HepG2 (cell line): ENCODE measurements around the gene PGP. TPM values are rescaled to one million over a fixed set of nuclear protein-coding genes. Genes with fewer than 3 reads are reported as not detected.

ENCODE experiments used
- ATAC-seq: fragments of 200-7000 bp; cut with Tn5 transposase; 3 replicates; pipeline ENCODE4 v1.9.1; 2020; ENCODE audit warnings: mild to moderate bottlenecking, moderate library complexity
- BruUV-seq: library from RNA; stranded (reverse); fragments of 400-500 nt; replicated peaks from 2 replicates; lab custom pipeline; 2021; lab: Mats Ljungman, UMichigan
- CTCF ChIA-PET: fragments of 300-600 bp; formaldehyde crosslinking; extraction: SDS; loops from one replicate; lab custom pipeline; 2021; ENCODE audit warnings: low total read pairs, inconsistent platforms, low intra/inter-chr PET ratio; lab: Yijun Ruan, JAX
- POLR2A ChIA-PET: fragments of 350-600 bp; sonication (Branson Sonifier 250); formaldehyde crosslinking; loops from one replicate; lab custom pipeline; 2020; ENCODE audit warnings: antibody characterized with exemption, inconsistent platforms; lab: Yijun Ruan, JAX
- DNase-seq: peaks from one replicate; pipeline ENCODE4 v3.0.0-alpha.2; 2015; ENCODE audit warnings: low spot score
- FAIRE-seq: peaks from 3 replicates; lab custom pipeline; 2011; peaks lifted over from hg19 to GRCh38; lab: Jason Lieb, UNC
- H2AFZ ChIP-seq: one replicate; pipeline ENCODE4 v1.6.1; 2011; ENCODE audit warnings: low read length, inconsistent platforms
- H3K27ac ChIP-seq: fragments of 300-600 bp; 3 replicates; pipeline ENCODE4 v1.8.0; 2011; ENCODE audit warnings: mixed run types, mild to moderate bottlenecking, mixed read lengths, low read length, inconsistent platforms; ENCODE audit not compliant: insufficient read depth; ENCODE audit errors: extremely low read length
- H3K27me3 ChIP-seq, 2 experiments: fragments of 200-600 bp in 1 of 2; 2 replicates in 1 of 2; 3 replicates in 1 of 2; pipeline versions ENCODE4 v1.6.0 to v1.8.0; 2011; ENCODE audit warnings: low read length in 2 of 2, mild to moderate bottlenecking in 2 of 2, moderate library complexity in 2 of 2, inconsistent platforms in 1 of 2; ENCODE audit not compliant: insufficient read depth in 2 of 2, control insufficient read depth in 1 of 2
- H3K36me3 ChIP-seq, 2 experiments: fragments of 200-600 bp in 1 of 2; replicated peaks in 1 of 2; 2 replicates in 1 of 2; 3 replicates in 1 of 2; pipeline versions ENCODE4 v1.5.1 to v1.8.0; 2011; ENCODE audit warnings: low read length in 2 of 2, inconsistent platforms in 1 of 2; ENCODE audit not compliant: insufficient read depth in 2 of 2, control insufficient read depth in 1 of 2
- H3K4me1 ChIP-seq: 2 replicates; pipeline ENCODE4 v1.5.1; 2012; ENCODE audit warnings: low read length, inconsistent platforms; ENCODE audit not compliant: insufficient read depth
- H3K4me2 ChIP-seq: 2 replicates; pipeline ENCODE4 v1.6.0; 2011; ENCODE audit warnings: low read depth, low read length, inconsistent platforms
- H3K4me3 ChIP-seq, 3 experiments: fragments of 200-600 bp in 1 of 3; sonication (generic), shearing (Covaris generic) in 1 of 3; replicated peaks in 1 of 3; 2 replicates each; pipeline ENCODE4 v1.5.1; 2011 to 2016; ENCODE audit warnings: low read length in 3 of 3, inconsistent platforms in 2 of 3, low read depth in 2 of 3, mild to moderate bottlenecking in 2 of 3, control low read depth in 1 of 3, mixed read lengths in 1 of 3; ENCODE audit not compliant: insufficient read depth in 1 of 3
- H3K79me2 ChIP-seq: one replicate; pipeline ENCODE4 v1.6.1; 2011; ENCODE audit warnings: low read length, inconsistent platforms; ENCODE audit not compliant: insufficient read depth
- H3K9ac ChIP-seq: 2 replicates; pipeline ENCODE4 v1.6.0; 2011; ENCODE audit warnings: mild to moderate bottlenecking, low read depth, low read length, inconsistent platforms; ENCODE audit not compliant: insufficient read depth
- H3K9me3 ChIP-seq: 2 replicates; pipeline ENCODE4 v1.5.1; 2012; ENCODE audit warnings: mild to moderate bottlenecking, low read length
- H4K20me1 ChIP-seq: 2 replicates; pipeline ENCODE4 v1.6.0; 2011; ENCODE audit warnings: inconsistent platforms, mild to moderate bottlenecking, low read length, moderate library complexity; ENCODE audit not compliant: insufficient read depth
- AGO1 ChIP-seq: fragments of 200-400 bp; formaldehyde crosslinking; IDR thresholded peaks from 2 replicates; pipeline ENCODE4 v1.6.1; 2017; ENCODE audit warnings: mild to moderate bottlenecking, low read depth, low read length, moderate library complexity; ENCODE audit not compliant: poor library complexity, severe bottlenecking
- AGO2 ChIP-seq: fragments of 200-400 bp; formaldehyde crosslinking; optimal IDR thresholded peaks from 2 replicates; pipeline ENCODE3; 2017; ENCODE audit warnings: mild to moderate bottlenecking, low read depth, low read length, moderate library complexity
- PCBP1 ChIP-seq: fragments of 200-400 bp; formaldehyde crosslinking; IDR thresholded peaks from 2 replicates; pipeline ENCODE4 v1.6.1; 2017; ENCODE audit warnings: mild to moderate bottlenecking, low read depth, low read length, borderline replicate concordance
- PRPF4 ChIP-seq: fragments of 200-400 bp; formaldehyde crosslinking; IDR thresholded peaks from 2 replicates; pipeline ENCODE4 v1.6.1; 2016; ENCODE audit warnings: low read length, low read depth; ENCODE audit not compliant: poor library complexity, severe bottlenecking
- SOX5 ChIP-seq: IDR thresholded peaks from 2 replicates; pipeline ENCODE4 v1.6.1; 2016; ENCODE audit warnings: borderline replicate concordance
- ZKSCAN1 ChIP-seq: fragments of 150-350 bp; IDR thresholded peaks from 2 replicates; pipeline ENCODE4 v1.6.1; 2014; ENCODE audit warnings: low read length
- ZNF260 ChIP-seq: sonication (generic); formaldehyde crosslinking; IDR thresholded peaks from 2 replicates; pipeline ENCODE4 v1.4.0; 2020; ENCODE audit warnings: missing genetic modification reagents, low read depth, mild to moderate bottlenecking, borderline replicate concordance
- ZNF335 ChIP-seq: sonication (generic); formaldehyde crosslinking; IDR thresholded peaks from 2 replicates; pipeline ENCODE4 v1.4.0; 2020; ENCODE audit warnings: missing genetic modification reagents
- ZNF572 ChIP-seq: sonication (generic); formaldehyde crosslinking; IDR thresholded peaks from 2 replicates; pipeline ENCODE4 v1.5.1; 2020; ENCODE audit warnings: mild to moderate bottlenecking, missing genetic modification reagents
- WGBS: methylation state at CpG from one replicate; pipeline ENCODE4 v1.1.6; 2017; ENCODE audit warnings: low lambda C conversion rate; 5-methylcytosine and 5-hydroxymethylcytosine counted together
- in situ Hi-C: cut with HindIII; loops from 2 replicates; pipeline ENCODE4 v1.10.0; 2017; ENCODE audit warnings: low pct_unique_long_range_greater_than_20kb; ENCODE audit not compliant: extremely low pct_ligation_motif_present
- intact Hi-C: fragments of 100-400 bp; cut with micrococcal nuclease; formaldehyde crosslinking; loops from one replicate; pipeline ENCODE4 v1.10.0; 2022; ENCODE audit not compliant: unreplicated experiment
- polyA plus RNA-seq, 8 experiments: library from polyadenylated mRNA; depleted of rRNA in 3 of 8; stranded (reverse) in 7 of 8; unstranded in 1 of 8; fragments of >200 nt; fragmentation: Illumina TruSeq in 4 of 8; extraction: Trizol in 4 of 8; gene quantifications; 2 replicates each; pipeline versions ENCODE4 v1.2.1 to v1.2.3, GENCODE V29; 2011 to 2016; ENCODE audit warnings: low read depth in 4 of 8, missing spikeins in 1 of 8, mixed read lengths in 1 of 8; ENCODE audit not compliant: insufficient read depth in 1 of 8
- total RNA-seq, 5 experiments: library from RNA; depleted of rRNA; stranded (reverse); fragments of >200 nt; fragmentation: Illumina TruSeq; extraction: Trizol; gene quantifications; 2 replicates each; pipeline ENCODE4 v1.2.3, GENCODE V29; 2016; ENCODE audit warnings: low read depth in 1 of 5

Gene PGP
- total and polyA plus RNA-seq, 2 of the 13 experiments (the other 11 are each of a cell fraction or from before 2014, with no cell fraction given) = 7.3 to 18.3 TPM

DNA sequence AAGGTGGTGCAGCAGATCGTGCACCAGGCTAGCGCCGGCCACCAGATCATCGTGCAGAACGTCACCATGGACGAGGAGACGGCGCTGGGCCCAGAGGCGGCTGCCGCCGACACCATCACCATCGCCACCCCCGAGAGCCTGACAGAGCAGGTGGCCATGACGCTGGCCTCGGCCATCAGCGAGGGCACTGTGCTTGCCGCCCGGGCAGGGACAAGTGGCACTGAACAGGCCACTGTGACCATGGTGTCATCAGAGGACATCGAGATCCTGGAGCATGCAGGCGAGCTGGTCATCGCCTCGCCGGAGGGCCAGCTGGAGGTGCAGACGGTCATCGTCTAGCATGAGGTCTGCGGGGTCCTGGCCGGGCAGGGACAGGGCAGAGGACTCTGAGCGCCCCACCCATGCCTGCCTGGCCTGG is 20.6 kb upstream of the PGP start:
- ChIA-PET CTCF (no interaction called here), POLR2A (interaction anchor here (1.0 kb wide), 1 partner anchor 9 kb away, joined by 4 read pairs; no protein-coding TSS in a partner anchor)
- H3K79me2 ChIP-seq = no peaks in the 10 kb centered on the region
- ATAC-seq = no peak
- H3K27me3 ChIP-seq = no peaks in the 10 kb centered on the region
- no peak for FAIRE-seq
- BruUV-seq = no TSS peak
- H3K9me3 ChIP-seq = no peaks in the 10 kb centered on the region
- H2AFZ ChIP-seq = no peak overlapping the region
- peaks cover 31% of the 10 kb centered on the region for H3K4me1 ChIP-seq
- H3K36me3 ChIP-seq = peaks cover 8 to 24% of the 10 kb centered on the region in 2 experiments; a peak in 3 of 5 replicates
- in situ Hi-C loops (no loop called here), intact Hi-C loops (no loop called here)
- no peak overlapping the region for H3K4me3 ChIP-seq
- H3K9ac ChIP-seq = no peak overlapping the region
- H4K20me1 ChIP-seq = 0 out of 2 replicates have a peak, but pooled peaks cover 2% of the 10 kb centered on the region
- 97% methylated on average over 18 of the region's 28 CpGs for WGBS
- no peak overlapping the region for H3K4me2 ChIP-seq
- no peak for DNase-seq
- no peak overlapping the region for H3K27ac ChIP-seq
- TF ChIP-seq ZNF572 (CRISPR knock-in tag) = no peak
- no peak for TF ChIP-seq ZNF335 (CRISPR knock-in tag)
- no peak for TF ChIP-seq ZNF260 (CRISPR knock-in tag)
- TF ChIP-seq AGO1 = peak; percentile 67
- TF ChIP-seq PRPF4 = no peak
- TF ChIP-seq AGO2 = peak; percentile 38
- TF ChIP-seq ZKSCAN1 = no peak

DNA sequence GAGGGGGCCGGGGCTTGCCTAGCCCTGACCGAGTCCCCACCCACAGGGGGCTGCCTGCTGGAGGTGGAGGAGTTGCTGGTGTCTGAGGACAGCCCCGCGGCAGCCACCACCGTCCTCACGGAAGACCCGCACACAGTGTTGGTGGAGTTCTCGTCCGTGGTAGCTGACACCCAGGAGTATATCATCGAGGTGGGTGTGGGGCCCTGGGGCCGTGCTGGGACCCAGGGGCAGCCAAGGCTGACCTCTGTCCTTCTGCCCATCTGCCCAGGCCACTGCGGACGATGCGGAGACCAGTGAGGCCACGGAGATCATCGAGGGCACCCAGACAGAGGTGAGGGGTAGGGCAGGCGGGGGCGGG is 20.2 kb upstream of the PGP start:
- H3K4me1 ChIP-seq = peaks cover 31% of the 10 kb centered on the region
- no peak for FAIRE-seq
- H3K4me3 ChIP-seq = no peak overlapping the region
- WGBS = 98% methylated on average over 7 of the region's 18 CpGs
- no peaks in the 10 kb centered on the region for H3K79me2 ChIP-seq
- H3K27ac ChIP-seq = no peak overlapping the region
- H3K9ac ChIP-seq = no peak overlapping the region
- intact Hi-C loops = no loop called here
- no peak overlapping the region for H2AFZ ChIP-seq
- ChIA-PET CTCF (no interaction called here), POLR2A (interaction anchor here (1.0 kb wide), 1 partner anchor 9 kb away, joined by 4 read pairs; no protein-coding TSS in a partner anchor)
- 0 out of 2 replicates have a peak, but pooled peaks have one; percentile 63 for TF ChIP-seq PCBP1
- TF ChIP-seq SOX5 = no peak
- no peak for ATAC-seq
- no peak overlapping the region for H3K4me2 ChIP-seq
- in situ Hi-C loops = no loop called here
- peaks cover 10 to 28% of the 10 kb centered on the region in 2 experiments; a peak in 3 of 5 replicates for H3K36me3 ChIP-seq
- no peak for DNase-seq
- BruUV-seq = no TSS peak
- no peaks in the 10 kb centered on the region for H3K9me3 ChIP-seq
- 0 out of 2 replicates have a peak, but pooled peaks cover 2% of the 10 kb centered on the region for H4K20me1 ChIP-seq
- no peaks in the 10 kb centered on the region for H3K27me3 ChIP-seq
